H9 (cell line): ENCODE measurements around the gene ASIC4. TPM values are rescaled to one million over a fixed set of nuclear protein-coding genes. Genes with fewer than 3 reads are reported as not detected.

Experiments used
- DNase-seq: peaks from one replicate; pipeline ENCODE4 v3.0.0-alpha.2; 2017
- H2AFZ ChIP-seq: one replicate; pipeline ENCODE4 v1.6.1; 2013; ENCODE audit warnings: mild to moderate bottlenecking, low read length, control low read depth, moderate library complexity
- H2AK5ac ChIP-seq: 2 replicates; pipeline ENCODE4 v1.6.1; 2013; ENCODE audit warnings: low read length, control low read depth, mixed read lengths; ENCODE audit not compliant: insufficient read length
- H2BK120ac ChIP-seq: one replicate; pipeline ENCODE4 v1.6.1; 2013; ENCODE audit warnings: low read depth, mild to moderate bottlenecking, low read length, control low read depth, inconsistent platforms; ENCODE audit not compliant: poor library complexity, severe bottlenecking
- H2BK12ac ChIP-seq: 2 replicates; pipeline ENCODE4 v1.6.1; 2013; ENCODE audit warnings: low read length, control low read depth, mixed read lengths, low read depth; ENCODE audit not compliant: insufficient read length
- H2BK15ac ChIP-seq: 2 replicates; pipeline ENCODE4 v1.6.1; 2013; ENCODE audit warnings: low read depth, low read length, control low read depth
- H2BK20ac ChIP-seq: one replicate; pipeline ENCODE4 v1.6.1; 2013; ENCODE audit warnings: low read depth, mild to moderate bottlenecking, low read length, control low read depth, inconsistent platforms; ENCODE audit not compliant: poor library complexity, severe bottlenecking
- H2BK5ac ChIP-seq: 2 replicates; pipeline ENCODE4 v1.6.1; 2013; ENCODE audit warnings: low read length, control low read depth, mixed read lengths; ENCODE audit not compliant: insufficient read length
- H3K14ac ChIP-seq: 2 replicates; pipeline ENCODE4 v1.6.1; 2013; ENCODE audit warnings: low read length, control low read depth; ENCODE audit not compliant: insufficient read depth
- H3K18ac ChIP-seq: 2 replicates; pipeline ENCODE4 v1.6.1; 2013; ENCODE audit warnings: low read depth, mild to moderate bottlenecking, mixed read lengths, low read length, control low read depth; ENCODE audit not compliant: insufficient read length
- H3K23ac ChIP-seq: 2 replicates; pipeline ENCODE4 v1.6.1; 2013; ENCODE audit warnings: low read length, control low read depth, mixed read lengths, low read depth; ENCODE audit not compliant: insufficient read length
- H3K23me2 ChIP-seq: 2 replicates; pipeline ENCODE4 v1.6.1; 2013; ENCODE audit warnings: low read depth, mild to moderate bottlenecking, mixed read lengths, low read length, control low read depth; ENCODE audit not compliant: insufficient read length, poor library complexity, severe bottlenecking
- H3K27ac ChIP-seq: 2 replicates; pipeline ENCODE4 v1.5.1; 2013; ENCODE audit warnings: low read length, control low read depth, mixed read lengths, low read depth; ENCODE audit not compliant: insufficient read length
- H3K27me3 ChIP-seq: 2 replicates; pipeline ENCODE4 v1.6.1; 2013; ENCODE audit warnings: low read length, control low read depth, inconsistent platforms; ENCODE audit not compliant: insufficient read depth
- H3K4ac ChIP-seq: 2 replicates; pipeline ENCODE4 v1.6.1; 2013; ENCODE audit warnings: low read depth, mild to moderate bottlenecking, control low read depth, inconsistent platforms, low read length, moderate library complexity
- H3K4me1 ChIP-seq: 2 replicates; pipeline ENCODE4 v1.6.1; 2013; ENCODE audit warnings: low read length, control low read depth, inconsistent platforms; ENCODE audit not compliant: insufficient read depth
- H3K4me2 ChIP-seq: 2 replicates; pipeline ENCODE4 v1.6.1; 2013; ENCODE audit warnings: low read length, control low read depth, mixed read lengths; ENCODE audit not compliant: insufficient read length, insufficient read depth
- H3K56ac ChIP-seq: 2 replicates; pipeline ENCODE4 v1.6.1; 2013; ENCODE audit warnings: low read depth, mild to moderate bottlenecking, mixed read lengths, low read length, control low read depth; ENCODE audit not compliant: insufficient read length
- H3K79me1 ChIP-seq: 2 replicates; pipeline ENCODE4 v1.6.1; 2013; ENCODE audit warnings: low read depth, mild to moderate bottlenecking, moderate library complexity, low read length, control low read depth, inconsistent platforms; ENCODE audit not compliant: insufficient read depth, poor library complexity, severe bottlenecking
- H3K79me2 ChIP-seq: 2 replicates; pipeline ENCODE4 v1.6.1; 2013; ENCODE audit warnings: low read length, control low read depth, inconsistent platforms; ENCODE audit not compliant: insufficient read depth
- H3K9ac ChIP-seq: 2 replicates; pipeline ENCODE4 v1.6.1; 2013; ENCODE audit warnings: low read length, control low read depth, mixed read lengths; ENCODE audit not compliant: insufficient read length; ENCODE audit errors: extremely low read depth
- H3K9me3 ChIP-seq: one replicate; pipeline ENCODE4 v1.6.1; 2013; ENCODE audit warnings: low read depth, low read length, inconsistent platforms; ENCODE audit not compliant: control insufficient read depth
- H3T11ph ChIP-seq: one replicate; pipeline ENCODE4 v1.6.1; 2013; ENCODE audit warnings: mild to moderate bottlenecking, low read length, control low read depth, inconsistent platforms
- H4K20me1 ChIP-seq: one replicate; pipeline ENCODE4 v1.6.1; 2013; ENCODE audit not compliant: control insufficient read depth, insufficient read length, insufficient read depth
- H4K5ac ChIP-seq: 2 replicates; pipeline ENCODE4 v1.6.1; 2013; ENCODE audit warnings: low read depth, mild to moderate bottlenecking, mixed read lengths, low read length, control low read depth; ENCODE audit not compliant: insufficient read length
- H4K8ac ChIP-seq: replicated peaks from 2 replicates; pipeline ENCODE4 v1.6.1; 2013; ENCODE audit warnings: low read length, control low read depth, mixed read lengths, low read depth; ENCODE audit not compliant: insufficient read length
- H4K91ac ChIP-seq: 2 replicates; pipeline ENCODE4 v1.6.1; 2013; ENCODE audit warnings: low read depth, mild to moderate bottlenecking, moderate library complexity, mixed read lengths, low read length, control low read depth; ENCODE audit not compliant: insufficient read length
- H3K27ac Mint-ChIP-seq, 3 experiments: 2 replicates in 2 of 3; 3 replicates in 1 of 3; pipeline ENCODE4 v1.8.0; 2020 to 2021; ENCODE audit warnings: mixed read lengths in 3 of 3, mild to moderate bottlenecking in 1 of 3, moderate library complexity in 1 of 3
- H3K27me3 Mint-ChIP-seq: 2 replicates; pipeline ENCODE4 v1.8.0; 2021; ENCODE audit warnings: low read depth, mild to moderate bottlenecking, moderate library complexity, mixed read lengths
- H3K36me3 Mint-ChIP-seq, 3 experiments: 2 replicates in 2 of 3; 3 replicates in 1 of 3; pipeline ENCODE4 v1.8.0; 2020 to 2021; ENCODE audit warnings: low read depth in 3 of 3, mixed read lengths in 3 of 3; ENCODE audit not compliant: insufficient read depth in 1 of 3
- H3K4me1 Mint-ChIP-seq, 2 experiments: 2 replicates each; pipeline ENCODE4 v1.8.0; 2020; ENCODE audit warnings: mixed read lengths in 2 of 2
- H3K4me3 Mint-ChIP-seq, 2 experiments: 2 replicates in 1 of 2; 3 replicates in 1 of 2; pipeline ENCODE4 v1.8.0; 2020 to 2021; ENCODE audit warnings: mild to moderate bottlenecking in 2 of 2, mixed read lengths in 2 of 2, moderate library complexity in 1 of 2
- H3K9me3 Mint-ChIP-seq, 2 experiments: 2 replicates in 1 of 2; 3 replicates in 1 of 2; pipeline ENCODE4 v1.8.0; 2020; ENCODE audit warnings: mild to moderate bottlenecking in 2 of 2, mixed read lengths in 2 of 2, moderate library complexity in 1 of 2
- CTCF ChIP-seq: fragments of 200-600 bp; sonication (generic); conservative IDR thresholded peaks from 3 replicates; pipeline ENCODE4 v1.8.0; 2021; ENCODE audit warnings: antibody characterized with exemption, mild to moderate bottlenecking
- WGBS: extraction: QIAGEN DNeasy Blood & Tissue Kit; methylation state at CpG from one replicate; pipeline ENCODE4 v1.1.7; 2013; ENCODE audit warnings: missing lambda C conversion rate, low lambda C conversion rate, mixed read lengths; ENCODE audit not compliant: insufficient read length; ENCODE audit errors: extremely low coverage; 5-methylcytosine and 5-hydroxymethylcytosine counted together
- total RNA-seq: library from RNA; stranded (reverse); gene quantifications from 2 replicates; pipeline ENCODE4 v1.2.1, GENCODE V29; 2021

Gene ASIC4
- total RNA-seq, 1 experiment from 2014 or later = 0.37 TPM

- Histone ChIP-seq H3K27me3 (peaks cover 8% of the 10 kb centered on the region; the same call in 1 of the 2 replicates), H2BK20ac (no peak overlapping the region), H3K9me3 (no peaks in the 10 kb centered on the region), H2BK12ac (no peak overlapping the region), H3T11ph (no peak overlapping the region), H2AK5ac (no peak overlapping the region), H3K4me1 (peaks cover 6% of the 10 kb centered on the region; the same call in 1 of the 2 replicates), H4K20me1 (peaks cover under 1% of the 10 kb centered on the region), H3K14ac (no peak overlapping the region; the same call in 1 of the 2 replicates), H3K18ac (no peak overlapping the region), H4K8ac (no peak overlapping the region), H4K91ac (no peak overlapping the region), H3K23me2 (peaks cover 4% of the 10 kb centered on the region), H3K27ac (no peak overlapping the region), H3K4ac (no peak overlapping the region), H3K23ac (no peak overlapping the region), H3K79me2 (no peaks in the 10 kb centered on the region), H2BK5ac (no peak overlapping the region), H3K79me1 (no peaks in the 10 kb centered on the region), H2BK15ac (no peak overlapping the region), H2AFZ (no peak overlapping the region), H3K9ac (no peak overlapping the region), H3K56ac (no peak overlapping the region), H4K5ac (no peak overlapping the region), H3K4me2 (no peak overlapping the region), H2BK120ac (no peak overlapping the region)
- Mint-ChIP-seq H3K4me1 (peaks cover 38 to 57% of the 10 kb centered on the region in 2 experiments), H3K36me3 (no peaks in the 10 kb centered on the region; a peak in 1 of 7 replicates), H3K27me3 (peaks cover 49% of the 10 kb centered on the region), H3K4me3 (no peak overlapping the region), H3K9me3 (no peaks in the 10 kb centered on the region; a peak in 1 of 5 replicates), H3K27ac (no peak overlapping the region)
- TF ChIP-seq CTCF = no peak
- no CpG with 5 or more reads among the region's 8 CpGs for WGBS
- no peak for DNase-seq
These were observed 5.8 kb downstream of the ASIC4 start for GRCh38 chr2:219520079-219520478.
